ENCODE measurements around the gene DOHH. TPM values are rescaled to one million over a fixed set of nuclear protein-coding genes. Genes with fewer than 3 reads are reported as not detected.

The DOHH gene
- polyA plus RNA-seq, 2 donors: 14.9 to 16.7 TPM

- H3K27ac ChIP-seq (ENCODE audit: low read depth in 2 of 2, low read length in 1 of 2): no peak overlapping the region
- no peaks in the 10 kb centered on the region for H3K27me3 ChIP-seq (ENCODE audit: control insufficient read depth in 1 of 2, insufficient read depth in 2 of 2, low read length in 2 of 2)
- no peaks in the 10 kb centered on the region for H3K9me3 ChIP-seq (ENCODE audit: control insufficient read depth in 2 of 2, insufficient read depth in 1 of 2, low read depth in 1 of 2, low read length in 1 of 2)
- no peak overlapping the region for H3K4me3 ChIP-seq (ENCODE audit: low read depth in 1 of 2, low read length in 2 of 2)
- H3K4me1 ChIP-seq (ENCODE audit: control insufficient read depth in 2 of 2, insufficient read depth in 2 of 2, low read length in 1 of 2): no peaks in the 10 kb centered on the region
- WGBS, 2 donors: 90 to 91% methylated on average over 18 of the region's 18 CpGs
- H3K36me3 ChIP-seq (ENCODE audit: control insufficient read depth in 2 of 2, insufficient read depth in 2 of 2, low read length in 1 of 2): peaks cover 13 to 40% of the 10 kb centered on the region in 2 donors
Observed at GRCh38 chr19:3494559-3494958, 5.9 kb downstream of the DOHH start.

GRCh38 chr19:3494051-3494450 lies 6.4 kb downstream of the DOHH start:
- Histone ChIP-seq H3K9me3 (ENCODE audit: control insufficient read depth in 2 of 2, insufficient read depth in 1 of 2, low read depth in 1 of 2, low read length in 1 of 2) (no peaks in the 10 kb centered on the region), H3K4me3 (ENCODE audit: low read depth in 1 of 2, low read length in 2 of 2) (no peak overlapping the region), H3K27me3 (ENCODE audit: control insufficient read depth in 1 of 2, insufficient read depth in 2 of 2, low read length in 2 of 2) (no peaks in the 10 kb centered on the region), H3K27ac (ENCODE audit: low read depth in 2 of 2, low read length in 1 of 2) (no peak overlapping the region), H3K4me1 (ENCODE audit: control insufficient read depth in 2 of 2, insufficient read depth in 2 of 2, low read length in 1 of 2) (no peaks in the 10 kb centered on the region), H3K36me3 (ENCODE audit: control insufficient read depth in 2 of 2, insufficient read depth in 2 of 2, low read length in 1 of 2) (peaks cover 13 to 40% of the 10 kb centered on the region in 2 donors)
- WGBS, 2 donors: 86 to 90% methylated on average over 15 of the region's 15 CpGs

GRCh38 chr19:3493651-3494050 lies 6.8 kb downstream of the DOHH start:
- Histone ChIP-seq H3K27me3 (ENCODE audit: control insufficient read depth in 1 of 2, insufficient read depth in 2 of 2, low read length in 2 of 2) (no peaks in the 10 kb centered on the region), H3K4me3 (ENCODE audit: low read depth in 1 of 2, low read length in 2 of 2) (no peak overlapping the region), H3K9me3 (ENCODE audit: control insufficient read depth in 2 of 2, insufficient read depth in 1 of 2, low read depth in 1 of 2, low read length in 1 of 2) (no peaks in the 10 kb centered on the region), H3K4me1 (ENCODE audit: control insufficient read depth in 2 of 2, insufficient read depth in 2 of 2, low read length in 1 of 2) (no peaks in the 10 kb centered on the region), H3K36me3 (ENCODE audit: control insufficient read depth in 2 of 2, insufficient read depth in 2 of 2, low read length in 1 of 2) (peaks cover 13 to 40% of the 10 kb centered on the region in 2 donors), H3K27ac (ENCODE audit: low read depth in 2 of 2, low read length in 1 of 2) (no peak overlapping the region)
- WGBS, 2 donors: 90 to 94% methylated on average over 14 of the region's 14 CpGs

- Histone ChIP-seq H3K36me3 (ENCODE audit: control insufficient read depth in 2 of 2, insufficient read depth in 2 of 2, low read length in 1 of 2) (peaks cover 13 to 40% of the 10 kb centered on the region in 2 donors), H3K27me3 (ENCODE audit: control insufficient read depth in 1 of 2, insufficient read depth in 2 of 2, low read length in 2 of 2) (no peaks in the 10 kb centered on the region), H3K4me3 (ENCODE audit: low read depth in 1 of 2, low read length in 2 of 2) (no peak overlapping the region), H3K9me3 (ENCODE audit: control insufficient read depth in 2 of 2, insufficient read depth in 1 of 2, low read depth in 1 of 2, low read length in 1 of 2) (no peaks in the 10 kb centered on the region), H3K27ac (ENCODE audit: low read depth in 2 of 2, low read length in 1 of 2) (no peak overlapping the region), H3K4me1 (ENCODE audit: control insufficient read depth in 2 of 2, insufficient read depth in 2 of 2, low read length in 1 of 2) (no peaks in the 10 kb centered on the region)
- WGBS, 2 donors: 94% methylated on average over 16 of the region's 16 CpGs
Observed at GRCh38 chr19:3492919-3493318, 7.6 kb downstream of the DOHH start.

- Histone ChIP-seq H3K9me3 (ENCODE audit: control insufficient read depth in 2 of 2, insufficient read depth in 1 of 2, low read depth in 1 of 2, low read length in 1 of 2) (no peaks in the 10 kb centered on the region), H3K4me1 (ENCODE audit: control insufficient read depth in 2 of 2, insufficient read depth in 2 of 2, low read length in 1 of 2) (no peaks in the 10 kb centered on the region), H3K27ac (ENCODE audit: low read depth in 2 of 2, low read length in 1 of 2) (no peak overlapping the region), H3K4me3 (ENCODE audit: low read depth in 1 of 2, low read length in 2 of 2) (no peak overlapping the region), H3K27me3 (ENCODE audit: control insufficient read depth in 1 of 2, insufficient read depth in 2 of 2, low read length in 2 of 2) (no peaks in the 10 kb centered on the region), H3K36me3 (ENCODE audit: control insufficient read depth in 2 of 2, insufficient read depth in 2 of 2, low read length in 1 of 2) (peaks cover 13 to 40% of the 10 kb centered on the region in 2 donors)
- WGBS, 2 donors: 95 to 96% methylated on average over 45 of the region's 45 CpGs
Observed at GRCh38 chr19:3492131-3492839, 8.2 kb downstream of the DOHH start.

DNA sequence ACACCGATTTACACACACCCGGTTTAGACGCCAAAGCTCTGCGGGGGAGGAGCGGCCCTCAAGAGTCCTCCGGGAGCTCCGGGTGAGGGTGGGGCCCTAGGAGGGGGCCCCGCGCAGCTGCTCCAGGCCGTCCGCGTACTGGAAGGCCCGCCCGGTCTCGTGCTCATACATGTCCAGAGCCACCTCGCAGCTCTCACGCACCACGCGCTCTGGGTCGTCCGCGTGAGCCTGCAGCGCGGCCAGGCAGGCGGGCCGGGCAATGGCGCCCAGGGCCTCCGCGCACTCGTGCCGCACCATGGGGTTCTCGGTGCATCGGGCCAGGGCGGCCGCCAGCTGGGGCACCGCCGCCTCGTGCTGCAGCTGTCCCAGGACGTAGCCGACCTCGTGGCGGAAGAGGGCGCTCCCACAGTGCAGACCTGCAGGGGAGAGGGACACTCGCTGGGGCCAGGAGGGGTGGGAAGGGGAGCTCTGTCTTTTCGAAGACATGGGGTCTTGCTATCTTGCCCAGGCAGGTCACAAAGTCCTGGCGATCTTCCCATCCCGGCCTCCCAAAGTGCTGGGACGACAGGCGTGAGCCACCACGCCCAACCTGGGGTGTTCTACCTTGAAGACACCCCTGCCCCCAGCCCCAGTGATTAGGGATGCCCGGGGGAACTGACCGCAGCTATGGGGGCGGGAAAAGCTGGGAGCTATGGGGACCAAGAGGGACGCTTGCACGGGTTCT lies 8.9 kb downstream of the DOHH start:
- no peaks in the 10 kb centered on the region for H3K27me3 ChIP-seq (ENCODE audit: control insufficient read depth in 1 of 2, insufficient read depth in 2 of 2, low read length in 2 of 2)
- peaks cover 13 to 38% of the 10 kb centered on the region in 2 donors for H3K36me3 ChIP-seq (ENCODE audit: control insufficient read depth in 2 of 2, insufficient read depth in 2 of 2, low read length in 1 of 2)
- WGBS, 2 donors: 94% methylated on average over 55 of the region's 55 CpGs
- H3K4me3 ChIP-seq (ENCODE audit: low read depth in 1 of 2, low read length in 2 of 2): no peak overlapping the region
- H3K4me1 ChIP-seq (ENCODE audit: control insufficient read depth in 2 of 2, insufficient read depth in 2 of 2, low read length in 1 of 2): no peaks in the 10 kb centered on the region
- no peaks in the 10 kb centered on the region for H3K9me3 ChIP-seq (ENCODE audit: control insufficient read depth in 2 of 2, insufficient read depth in 1 of 2, low read depth in 1 of 2, low read length in 1 of 2)
- no peak overlapping the region for H3K27ac ChIP-seq (ENCODE audit: low read depth in 2 of 2, low read length in 1 of 2)

- Histone ChIP-seq H3K4me1 (ENCODE audit: control insufficient read depth in 2 of 2, insufficient read depth in 2 of 2, low read length in 1 of 2) (peaks cover 2 to 3% of the 10 kb centered on the region in 2 donors), H3K36me3 (ENCODE audit: control insufficient read depth in 2 of 2, insufficient read depth in 2 of 2, low read length in 1 of 2) (no peaks in the 10 kb centered on the region), H3K4me3 (ENCODE audit: low read depth in 1 of 2, low read length in 2 of 2) (no peak within 1 kb of the TSS), H3K9me3 (ENCODE audit: control insufficient read depth in 2 of 2, insufficient read depth in 1 of 2, low read depth in 1 of 2, low read length in 1 of 2) (no peaks in the 10 kb centered on the region), H3K27me3 (ENCODE audit: control insufficient read depth in 1 of 2, insufficient read depth in 2 of 2, low read length in 2 of 2) (peaks cover 0 to 4% of the 10 kb centered on the region in 2 donors), H3K27ac (ENCODE audit: low read depth in 2 of 2, low read length in 1 of 2) (no peak within 1 kb of the TSS)
- 69 to 72% methylated on average over 21 to 33 of the region's 33 CpGs for WGBS, 2 donors
Observed at GRCh38 chr19:3483226-3483628, 17.2 kb downstream of the DOHH start, which contains the start of gene SMIM44. SMIM44 (minus strand) TSS chr19:3483441; CDS start chr19:3483403, 38 bp downstream.

GRCh38 chr19:3482507-3483225 lies 17.8 kb downstream of the DOHH start:
- H3K27me3 ChIP-seq (ENCODE audit: control insufficient read depth in 1 of 2, insufficient read depth in 2 of 2, low read length in 2 of 2): peaks cover 0 to 4% of the 10 kb centered on the region in 2 donors
- no peak overlapping the region for H3K27ac ChIP-seq (ENCODE audit: low read depth in 2 of 2, low read length in 1 of 2)
- H3K36me3 ChIP-seq (ENCODE audit: control insufficient read depth in 2 of 2, insufficient read depth in 2 of 2, low read length in 1 of 2): no peaks in the 10 kb centered on the region
- no peaks in the 10 kb centered on the region for H3K9me3 ChIP-seq (ENCODE audit: control insufficient read depth in 2 of 2, insufficient read depth in 1 of 2, low read depth in 1 of 2, low read length in 1 of 2)
- 61 to 68% methylated on average over 44 to 49 of the region's 49 CpGs for WGBS, 2 donors
- no peak overlapping the region for H3K4me3 ChIP-seq (ENCODE audit: low read depth in 1 of 2, low read length in 2 of 2)
- peaks cover 2 to 3% of the 10 kb centered on the region in 2 donors for H3K4me1 ChIP-seq (ENCODE audit: control insufficient read depth in 2 of 2, insufficient read depth in 2 of 2, low read length in 1 of 2)

GRCh38 chr19:3481241-3482090 lies 19.0 kb downstream of the DOHH start:
- Histone ChIP-seq H3K4me1 (ENCODE audit: control insufficient read depth in 2 of 2, insufficient read depth in 2 of 2, low read length in 1 of 2) (peaks cover 2 to 3% of the 10 kb centered on the region in 2 donors), H3K27ac (ENCODE audit: low read depth in 2 of 2, low read length in 1 of 2) (no peak overlapping the region), H3K9me3 (ENCODE audit: control insufficient read depth in 2 of 2, insufficient read depth in 1 of 2, low read depth in 1 of 2, low read length in 1 of 2) (no peaks in the 10 kb centered on the region), H3K27me3 (ENCODE audit: control insufficient read depth in 1 of 2, insufficient read depth in 2 of 2, low read length in 2 of 2) (peaks cover 0 to 4% of the 10 kb centered on the region in 2 donors), H3K4me3 (ENCODE audit: low read depth in 1 of 2, low read length in 2 of 2) (no peak overlapping the region), H3K36me3 (ENCODE audit: control insufficient read depth in 2 of 2, insufficient read depth in 2 of 2, low read length in 1 of 2) (no peaks in the 10 kb centered on the region)
- WGBS, 2 donors: 54 to 57% methylated on average over 38 of the region's 38 CpGs

Measured in esophagus (tissue), 2 donors.